GM12874 (cell line): ENCODE measurements around the gene FAM131A.

Source experiments
- TF ChIP-seq, protein P1 (sequence below): IDR thresholded peaks from 2 replicates; pipeline ENCODE4 v1.5.1; 2011; ENCODE audit warnings: low read depth, mild to moderate bottlenecking, control low read depth, low read length, moderate library complexity; ENCODE audit not compliant: insufficient read depth

The FAM131A gene

DNA sequence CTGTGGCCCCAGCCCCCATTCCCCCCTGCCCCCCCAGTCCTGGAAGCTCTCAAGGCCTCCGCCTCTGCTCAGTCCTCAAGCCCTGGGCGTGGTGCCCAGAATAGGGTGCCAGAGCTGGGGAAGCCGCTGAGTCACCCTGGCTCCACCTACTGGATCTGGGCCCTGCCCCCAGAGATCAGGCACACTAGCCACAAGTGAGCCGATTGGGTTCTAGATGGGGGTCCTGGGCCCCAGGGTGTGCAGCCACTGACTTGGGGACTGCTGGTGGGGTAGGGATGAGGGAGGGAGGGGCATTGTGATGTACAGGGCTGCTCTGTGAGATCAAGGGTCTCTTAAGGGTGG, 17.3 kb upstream of the FAM131A start:
- TF ChIP-seq, protein P1, sequence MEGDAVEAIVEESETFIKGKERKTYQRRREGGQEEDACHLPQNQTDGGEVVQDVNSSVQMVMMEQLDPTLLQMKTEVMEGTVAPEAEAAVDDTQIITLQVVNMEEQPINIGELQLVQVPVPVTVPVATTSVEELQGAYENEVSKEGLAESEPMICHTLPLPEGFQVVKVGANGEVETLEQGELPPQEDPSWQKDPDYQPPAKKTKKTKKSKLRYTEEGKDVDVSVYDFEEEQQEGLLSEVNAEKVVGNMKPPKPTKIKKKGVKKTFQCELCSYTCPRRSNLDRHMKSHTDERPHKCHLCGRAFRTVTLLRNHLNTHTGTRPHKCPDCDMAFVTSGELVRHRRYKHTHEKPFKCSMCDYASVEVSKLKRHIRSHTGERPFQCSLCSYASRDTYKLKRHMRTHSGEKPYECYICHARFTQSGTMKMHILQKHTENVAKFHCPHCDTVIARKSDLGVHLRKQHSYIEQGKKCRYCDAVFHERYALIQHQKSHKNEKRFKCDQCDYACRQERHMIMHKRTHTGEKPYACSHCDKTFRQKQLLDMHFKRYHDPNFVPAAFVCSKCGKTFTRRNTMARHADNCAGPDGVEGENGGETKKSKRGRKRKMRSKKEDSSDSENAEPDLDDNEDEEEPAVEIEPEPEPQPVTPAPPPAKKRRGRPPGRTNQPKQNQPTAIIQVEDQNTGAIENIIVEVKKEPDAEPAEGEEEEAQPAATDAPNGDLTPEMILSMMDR, result no peak

DNA sequence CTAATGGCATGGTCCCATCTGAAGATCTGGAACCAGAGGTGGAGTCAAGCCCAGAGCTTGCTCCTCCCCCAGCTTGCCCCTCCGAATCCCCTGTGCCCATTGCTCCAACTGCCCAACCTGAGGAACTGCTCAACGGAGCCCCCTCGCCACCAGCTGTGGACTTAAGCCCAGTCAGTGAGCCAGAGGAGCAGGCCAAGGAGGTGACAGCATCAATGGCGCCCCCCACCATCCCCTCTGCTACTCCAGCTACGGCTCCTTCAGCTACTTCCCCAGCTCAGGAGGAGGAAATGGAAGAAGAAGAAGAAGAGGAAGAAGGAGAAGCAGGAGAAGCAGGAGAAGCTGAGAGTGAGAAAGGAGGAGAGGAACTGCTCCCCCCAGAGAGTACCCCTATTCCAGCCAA, 15.7 kb upstream of the FAM131A start:
- TF ChIP-seq, protein P1, result no peak

DNA sequence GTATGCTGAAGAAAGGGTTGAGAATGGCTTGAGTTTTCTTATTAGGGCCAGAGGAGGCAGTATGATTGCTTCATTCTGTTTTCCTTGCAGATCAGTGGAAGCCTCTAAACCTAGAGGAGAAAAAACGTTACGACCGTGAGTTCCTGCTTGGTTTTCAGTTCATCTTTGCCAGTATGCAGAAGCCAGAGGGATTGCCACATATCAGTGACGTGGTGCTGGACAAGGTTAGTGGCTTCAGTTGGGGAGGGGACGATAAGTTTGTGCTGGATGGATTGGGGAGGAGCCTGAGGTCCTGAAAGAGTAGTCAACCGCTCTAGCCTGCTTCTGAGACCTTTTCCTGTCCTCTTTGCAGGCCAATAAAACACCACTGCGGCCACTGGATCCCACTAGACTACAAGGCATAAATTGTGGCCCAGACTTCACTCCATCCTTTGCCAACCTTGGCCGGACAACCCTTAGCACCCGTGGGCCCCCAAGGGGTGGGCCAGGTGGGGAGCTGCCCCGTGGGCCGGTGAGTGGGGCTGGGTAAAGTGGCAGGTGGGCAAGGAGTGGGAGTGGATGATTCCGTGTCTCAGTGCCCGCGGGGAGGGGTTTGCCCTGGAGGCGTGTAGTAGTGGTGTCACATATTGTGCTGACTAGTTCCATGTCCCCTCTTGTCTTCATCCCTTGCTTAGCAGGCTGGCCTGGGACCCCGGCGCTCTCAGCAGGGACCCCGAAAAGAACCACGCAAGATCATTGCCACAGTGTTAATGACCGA, 14.5 kb upstream of the FAM131A start:
- TF ChIP-seq, protein P1, result no peak

DNA sequence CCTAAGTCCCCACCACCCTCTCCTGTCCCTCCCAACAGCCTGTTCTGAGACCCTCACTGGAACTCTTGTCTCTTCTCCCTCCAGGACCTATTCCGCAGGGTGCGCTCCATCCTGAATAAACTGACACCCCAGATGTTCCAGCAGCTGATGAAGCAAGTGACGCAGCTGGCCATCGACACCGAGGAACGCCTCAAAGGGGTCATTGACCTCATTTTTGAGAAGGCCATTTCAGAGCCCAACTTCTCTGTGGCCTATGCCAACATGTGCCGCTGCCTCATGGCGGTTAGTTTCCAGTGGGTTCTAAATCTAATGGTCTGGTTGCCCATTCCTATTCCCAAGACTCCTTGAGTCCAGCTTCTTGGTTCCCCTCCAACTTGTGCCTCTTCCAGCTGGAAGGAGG, 13.7 kb upstream of the FAM131A start:
- TF ChIP-seq, protein P1, result no peak

DNA sequence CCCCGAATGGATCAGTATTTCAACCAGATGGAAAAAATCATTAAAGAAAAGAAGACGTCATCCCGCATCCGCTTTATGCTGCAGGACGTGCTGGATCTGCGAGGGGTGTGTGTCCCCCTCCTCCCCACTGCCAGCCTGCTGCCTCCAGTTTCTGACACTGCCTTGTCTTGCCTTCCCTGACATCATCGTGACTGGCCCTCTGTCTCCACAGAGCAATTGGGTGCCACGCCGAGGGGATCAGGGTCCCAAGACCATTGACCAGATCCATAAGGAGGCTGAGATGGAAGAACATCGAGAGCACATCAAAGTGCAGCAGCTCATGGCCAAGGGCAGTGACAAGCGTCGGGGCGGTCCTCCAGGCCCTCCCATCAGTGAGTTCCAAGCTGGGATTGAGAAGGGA, 12.1 kb upstream of the FAM131A start:
- TF ChIP-seq, protein P1, result no peak

DNA sequence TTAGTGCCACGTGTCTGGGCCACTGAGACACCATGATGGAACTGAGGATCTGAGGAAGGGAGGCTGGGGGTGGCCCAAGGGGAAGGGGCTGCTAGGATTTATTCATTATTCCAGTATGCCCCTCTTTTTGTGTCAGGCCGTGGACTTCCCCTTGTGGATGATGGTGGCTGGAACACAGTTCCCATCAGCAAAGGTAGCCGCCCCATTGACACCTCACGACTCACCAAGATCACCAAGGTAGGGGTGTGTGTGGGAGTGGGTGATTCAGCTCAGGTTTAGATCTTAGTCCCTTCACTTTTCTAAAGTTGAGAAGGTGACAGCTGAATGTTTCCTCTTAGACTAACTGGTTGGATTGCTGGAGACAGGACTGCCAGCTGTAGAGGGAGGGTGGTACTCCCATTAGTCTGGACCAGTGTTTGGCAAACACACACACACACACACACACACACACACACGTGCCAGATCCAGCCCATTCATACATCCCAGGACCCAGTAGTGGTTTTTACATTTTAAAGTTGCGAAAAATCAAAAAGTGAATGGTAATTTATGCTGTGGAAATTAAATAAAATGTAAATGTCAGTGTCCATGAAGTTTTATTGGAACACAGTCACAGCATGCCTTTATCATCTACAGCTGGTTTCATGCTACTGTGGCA, 11.6 kb upstream of the FAM131A start:
- TF ChIP-seq, protein P1, result no peak

DNA sequence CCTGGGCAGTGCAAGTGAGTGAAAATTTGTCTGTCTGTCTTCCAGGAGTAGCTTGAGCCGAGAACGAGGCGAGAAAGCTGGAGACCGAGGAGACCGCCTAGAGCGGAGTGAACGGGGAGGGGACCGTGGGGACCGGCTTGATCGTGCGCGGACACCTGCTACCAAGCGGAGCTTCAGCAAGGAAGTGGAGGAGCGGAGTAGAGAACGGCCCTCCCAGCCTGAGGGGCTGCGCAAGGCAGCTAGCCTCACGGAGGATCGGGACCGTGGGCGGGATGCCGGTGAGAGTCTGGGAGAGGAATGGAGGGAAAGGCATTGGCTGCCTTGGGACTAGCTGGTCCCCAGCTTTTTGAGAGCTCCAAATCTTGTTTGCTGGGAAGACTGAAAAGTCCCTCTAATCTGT, 10.2 kb upstream of the FAM131A start:
- TF ChIP-seq, protein P1, result no peak
